ENCODE data around the gene MESP1.

DNA sequence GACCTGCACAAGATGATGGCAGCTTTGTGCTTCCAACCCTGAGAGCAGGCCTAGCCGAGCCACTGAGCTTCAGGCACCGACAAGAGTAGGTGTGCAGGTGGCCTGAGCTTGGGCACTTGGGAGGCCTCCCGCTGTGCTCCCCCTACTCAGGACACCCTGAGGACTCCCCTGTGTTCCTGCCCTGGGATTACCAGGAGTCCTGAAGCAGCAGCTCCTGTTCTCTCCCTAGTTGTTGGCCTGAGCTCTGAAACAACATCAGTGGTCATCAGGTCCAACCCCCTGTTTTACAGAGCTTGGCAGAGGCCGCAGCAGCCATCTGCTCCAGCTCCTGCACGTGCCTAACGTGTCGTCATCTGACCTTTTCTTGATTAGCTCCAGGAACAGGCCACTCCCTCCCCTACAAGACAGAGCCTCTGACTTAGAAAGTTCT, 17.0 kb upstream of the MESP1 start:
- TF ChIP-seq, protein P1, sequence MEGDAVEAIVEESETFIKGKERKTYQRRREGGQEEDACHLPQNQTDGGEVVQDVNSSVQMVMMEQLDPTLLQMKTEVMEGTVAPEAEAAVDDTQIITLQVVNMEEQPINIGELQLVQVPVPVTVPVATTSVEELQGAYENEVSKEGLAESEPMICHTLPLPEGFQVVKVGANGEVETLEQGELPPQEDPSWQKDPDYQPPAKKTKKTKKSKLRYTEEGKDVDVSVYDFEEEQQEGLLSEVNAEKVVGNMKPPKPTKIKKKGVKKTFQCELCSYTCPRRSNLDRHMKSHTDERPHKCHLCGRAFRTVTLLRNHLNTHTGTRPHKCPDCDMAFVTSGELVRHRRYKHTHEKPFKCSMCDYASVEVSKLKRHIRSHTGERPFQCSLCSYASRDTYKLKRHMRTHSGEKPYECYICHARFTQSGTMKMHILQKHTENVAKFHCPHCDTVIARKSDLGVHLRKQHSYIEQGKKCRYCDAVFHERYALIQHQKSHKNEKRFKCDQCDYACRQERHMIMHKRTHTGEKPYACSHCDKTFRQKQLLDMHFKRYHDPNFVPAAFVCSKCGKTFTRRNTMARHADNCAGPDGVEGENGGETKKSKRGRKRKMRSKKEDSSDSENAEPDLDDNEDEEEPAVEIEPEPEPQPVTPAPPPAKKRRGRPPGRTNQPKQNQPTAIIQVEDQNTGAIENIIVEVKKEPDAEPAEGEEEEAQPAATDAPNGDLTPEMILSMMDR (IDR thresholded peaks at IDR 0.05), result no peak
- TF ChIP-seq POLR2AphosphoS5 (IDR thresholded peaks at IDR 0.05), result no peak
- TF ChIP-seq POLR2A (IDR thresholded peaks at IDR 0.05), result no peak
